HG03139 (cell line): Measurements from ENCODE around the gene LYSMD1.
A peak's percentile ranks its signal among the peaks of the same experiment; 100 is the strongest.
"Not testable (repeated sequence)": the region's sequence is repeated elsewhere in the genome, so short reads cannot be mapped to it uniquely, and the experiment has no call there.

Experiments used
- ATAC-seq: cut with Tn5 transposase; IDR thresholded peaks from one replicate; pipeline ENCODE4 v1.9.1; 2021; ENCODE audit not compliant: unreplicated experiment

LYSMD1 gene, protein sequence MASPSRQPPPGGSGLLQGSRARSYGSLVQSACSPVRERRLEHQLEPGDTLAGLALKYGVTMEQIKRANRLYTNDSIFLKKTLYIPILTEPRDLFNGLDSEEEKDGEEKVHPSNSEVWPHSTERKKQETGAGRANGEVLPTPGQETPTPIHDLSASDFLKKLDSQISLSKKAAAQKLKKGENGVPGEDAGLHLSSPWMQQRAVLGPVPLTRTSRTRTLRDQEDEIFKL

DNA sequence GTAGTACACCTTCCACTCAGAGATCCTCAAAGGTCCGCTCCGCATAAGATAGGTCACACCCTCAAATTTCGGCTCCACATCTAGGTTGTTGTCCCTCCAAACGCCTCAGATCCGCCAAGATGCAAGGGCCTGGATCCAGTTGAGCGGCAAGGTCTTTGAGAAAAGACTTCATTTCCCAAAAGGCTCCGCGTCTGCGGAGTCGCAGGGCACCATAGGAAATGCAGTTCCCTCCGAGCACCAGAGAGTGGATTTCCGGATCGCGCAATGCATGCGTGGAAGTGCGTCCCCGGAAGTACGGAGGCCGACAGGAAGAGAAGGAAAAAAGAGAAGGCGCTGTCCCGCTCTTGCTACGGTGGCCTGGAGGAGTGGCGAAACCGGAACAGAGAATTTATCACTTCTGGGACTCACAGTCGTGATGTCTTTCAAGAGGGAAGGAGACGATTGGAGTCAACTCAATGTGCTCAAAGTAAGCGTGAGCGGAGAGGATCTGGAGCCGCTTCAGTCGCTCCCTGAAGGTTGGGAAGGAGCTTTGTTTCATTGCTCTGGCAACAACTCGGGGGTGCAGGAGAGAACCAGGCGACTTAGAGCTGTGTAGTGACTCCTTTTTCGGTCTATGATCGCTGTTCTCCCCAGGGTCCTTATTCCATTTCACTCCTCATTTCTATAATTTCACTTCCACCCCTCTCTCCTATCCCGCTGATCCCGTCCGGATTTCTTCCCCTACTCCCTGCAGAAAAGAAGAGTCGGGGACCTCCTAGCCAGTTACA lies at the start of gene LYSMD1, which contains the start of gene SCNM1:
Gene LYSMD1 (minus strand): TSS at position 165 of the 767 bp plus-strand sequence. CDS start 644 bp downstream, outside the sequence.
Gene SCNM1 (plus strand): TSS at position 407 of the 767 bp plus-strand sequence. CDS start 9 bp downstream, at position 416.
- ATAC-seq: peak; percentile 79

DNA sequence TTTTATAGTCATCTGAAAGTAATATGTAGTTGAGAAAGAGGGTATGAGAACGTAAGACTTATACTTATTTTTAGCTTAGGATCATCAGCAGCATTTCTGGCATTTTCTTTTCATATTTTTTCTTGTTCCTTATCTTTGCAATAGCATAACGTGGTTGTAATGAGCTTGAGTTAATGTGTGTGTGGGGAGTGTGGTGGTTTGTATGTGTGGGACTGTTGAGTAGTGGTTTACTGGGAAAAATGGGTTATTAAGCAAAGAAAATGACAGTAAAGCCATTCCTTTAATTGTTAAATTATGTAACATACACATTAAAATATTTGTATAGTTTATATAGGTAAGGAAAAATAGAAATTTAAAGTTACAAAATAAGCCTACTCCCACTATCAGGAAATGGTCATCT lies 47.9 kb upstream of the LYSMD1 start:
- no peak for ATAC-seq

DNA sequence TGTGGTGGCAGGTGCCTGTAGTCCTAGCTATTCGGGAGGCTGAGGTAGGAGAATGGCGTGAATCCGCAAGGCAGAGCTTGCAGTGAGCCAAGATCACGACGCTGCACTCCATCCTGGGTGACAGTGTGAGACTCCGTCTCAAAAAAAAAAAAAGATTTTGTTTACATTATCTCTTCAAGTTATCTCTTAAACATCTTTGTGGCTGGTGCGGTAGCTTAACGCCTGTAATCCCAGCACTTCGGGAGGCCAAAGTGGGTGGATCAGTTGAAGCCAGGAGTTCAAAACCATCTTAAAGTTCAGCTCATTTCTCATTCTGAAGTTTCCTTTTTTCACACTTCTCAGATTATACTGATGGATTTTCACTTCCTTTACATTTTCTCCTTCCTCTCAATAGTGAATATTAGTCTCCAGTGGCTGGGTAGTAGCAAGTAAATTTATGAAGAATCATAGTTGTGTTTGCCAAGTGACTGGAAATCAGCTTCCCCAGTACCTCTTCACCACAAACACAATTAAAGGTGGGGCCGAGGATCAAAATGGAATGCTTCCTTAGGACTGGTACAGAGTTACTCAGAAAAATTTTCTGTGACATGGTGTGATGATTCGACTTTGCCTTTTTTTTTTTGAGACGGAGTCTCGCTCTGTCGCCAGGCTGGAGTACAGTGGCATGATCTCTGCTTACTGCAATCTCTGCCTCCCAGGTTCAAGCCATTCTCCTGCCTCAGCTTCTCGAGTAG lies 46.4 kb upstream of the LYSMD1 start:
- no peak for ATAC-seq

DNA sequence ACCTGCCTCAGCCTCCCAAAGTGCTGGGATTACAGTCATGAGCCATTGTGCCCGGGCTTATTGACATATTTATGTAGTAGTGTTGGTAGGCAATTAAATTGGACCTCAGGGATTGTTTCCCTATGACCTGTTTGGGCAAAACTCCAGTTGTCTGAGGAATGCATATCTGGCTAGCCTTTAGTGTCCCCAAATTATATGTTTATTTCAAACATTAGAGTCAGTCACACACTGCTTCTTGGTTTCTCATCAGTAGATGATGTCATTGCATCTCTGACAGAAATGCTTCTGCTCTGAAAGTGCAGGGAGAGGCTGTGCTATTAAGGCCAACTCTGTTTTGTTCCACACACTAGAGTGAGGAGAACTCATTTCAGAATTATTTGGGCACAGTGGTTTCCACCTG lies 45.1 kb upstream of the LYSMD1 start:
- ATAC-seq: no peak

DNA sequence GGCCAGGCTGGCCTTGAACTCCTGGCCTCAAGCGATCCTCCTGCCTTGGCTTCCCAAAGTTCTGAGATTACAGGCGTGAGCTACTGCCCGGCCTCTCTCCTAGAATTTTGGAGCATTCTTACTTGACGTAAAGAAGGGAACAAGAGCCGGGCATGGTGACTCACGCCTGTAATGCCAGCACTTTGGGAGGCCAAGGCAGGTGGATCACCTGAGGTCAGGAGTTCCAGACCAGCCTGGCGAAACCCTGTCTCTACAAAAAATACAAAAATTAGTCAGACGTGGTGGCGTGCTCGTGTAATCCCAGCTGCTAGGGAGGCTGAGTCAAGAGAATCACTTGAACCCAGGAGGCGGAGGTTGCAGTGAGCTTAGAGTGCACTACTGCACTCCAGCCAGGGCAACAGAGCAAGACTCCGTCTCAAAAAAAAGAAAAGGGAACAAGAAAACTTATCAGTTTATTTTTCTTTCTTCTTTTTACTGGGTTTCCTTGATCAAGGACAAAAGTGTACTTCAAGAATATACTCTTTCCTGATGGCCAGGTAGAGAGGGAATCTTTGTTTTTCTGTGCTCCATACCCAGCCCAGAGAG lies 39.8 kb upstream of the LYSMD1 start:
- ATAC-seq: not testable (repeated sequence)

DNA sequence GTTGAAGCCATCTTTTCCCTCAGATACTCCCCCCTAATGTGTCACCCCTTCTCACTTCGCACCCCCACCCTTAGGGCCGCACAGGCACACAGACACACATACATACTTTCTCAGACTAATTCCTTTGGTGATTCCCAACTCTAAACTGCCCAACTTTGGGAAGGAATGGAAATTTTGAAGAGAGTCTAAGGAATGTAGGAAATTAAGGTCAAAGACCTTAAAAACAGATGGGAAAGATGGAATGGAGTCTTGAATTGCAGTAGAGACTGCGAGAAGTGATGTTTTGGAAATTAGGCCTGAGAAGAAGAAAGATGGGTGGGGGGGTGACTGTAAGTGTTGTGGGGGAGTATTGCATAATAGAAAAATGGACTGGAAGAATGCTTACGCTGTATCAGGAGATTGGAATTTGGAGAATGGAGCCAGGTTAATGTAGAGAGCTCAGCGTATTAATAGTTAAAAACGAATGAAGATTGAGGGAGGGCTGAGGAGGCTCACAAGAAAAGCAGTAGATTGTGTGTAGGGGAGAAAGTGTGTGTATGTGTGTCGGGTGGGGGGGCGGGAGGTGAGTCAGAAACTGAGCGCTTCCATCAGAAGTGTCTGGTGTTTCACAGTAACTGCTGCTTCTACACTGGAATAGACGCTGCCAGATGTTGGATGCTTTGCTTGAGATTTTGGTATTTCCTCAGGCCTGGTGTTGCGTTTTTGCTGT lies 34.3 kb upstream of the LYSMD1 start:
- ATAC-seq: no peak

DNA sequence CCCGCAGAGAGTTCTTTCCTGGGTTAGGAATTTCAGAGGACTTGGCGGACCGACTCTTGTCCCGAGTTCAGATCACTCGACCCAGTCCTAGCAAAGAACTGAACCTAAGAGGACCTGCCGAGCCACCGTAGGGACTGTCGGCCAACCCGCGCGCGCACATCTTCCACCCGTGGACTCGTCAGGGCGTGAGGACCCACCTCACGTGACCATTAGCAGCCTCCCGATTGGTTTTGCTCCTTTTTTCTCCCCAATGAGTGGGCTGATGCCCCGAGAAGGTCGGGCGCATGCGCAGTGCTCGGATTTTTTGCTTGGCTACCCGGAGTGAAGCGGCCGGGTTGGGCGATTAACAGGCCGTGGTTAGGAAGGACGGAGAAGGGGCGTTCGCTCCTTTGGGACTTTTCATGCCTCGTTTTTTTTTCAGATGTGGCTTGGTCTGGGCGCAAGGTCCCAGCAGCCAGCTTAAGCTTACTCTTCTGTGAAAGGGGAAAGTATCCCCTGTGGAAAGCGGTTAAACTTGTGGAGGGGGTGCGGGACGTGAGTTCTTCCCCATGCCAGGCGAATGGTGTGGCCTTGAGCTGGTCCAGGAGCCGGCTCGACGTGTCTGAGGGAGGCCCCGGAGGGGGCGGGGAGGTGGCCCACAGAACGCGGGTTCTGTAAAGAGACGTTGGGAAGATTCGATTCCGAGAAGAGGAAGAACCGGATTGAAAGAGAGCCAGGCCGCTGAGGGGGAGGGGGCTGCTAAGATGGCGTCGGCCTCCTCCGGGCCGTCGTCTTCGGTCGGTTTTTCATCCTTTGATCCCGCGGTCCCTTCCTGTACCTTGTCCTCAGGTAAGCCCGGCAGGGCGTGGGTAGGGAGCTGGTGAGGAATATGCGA lies 32.8 kb upstream of the LYSMD1 start, which contains the start of gene PIP5K1A:
Gene PIP5K1A (plus strand): TSS at position 299 of the 874 bp plus-strand sequence. CDS start 445 bp downstream, at position 744.
- ATAC-seq: peak; percentile 78

DNA sequence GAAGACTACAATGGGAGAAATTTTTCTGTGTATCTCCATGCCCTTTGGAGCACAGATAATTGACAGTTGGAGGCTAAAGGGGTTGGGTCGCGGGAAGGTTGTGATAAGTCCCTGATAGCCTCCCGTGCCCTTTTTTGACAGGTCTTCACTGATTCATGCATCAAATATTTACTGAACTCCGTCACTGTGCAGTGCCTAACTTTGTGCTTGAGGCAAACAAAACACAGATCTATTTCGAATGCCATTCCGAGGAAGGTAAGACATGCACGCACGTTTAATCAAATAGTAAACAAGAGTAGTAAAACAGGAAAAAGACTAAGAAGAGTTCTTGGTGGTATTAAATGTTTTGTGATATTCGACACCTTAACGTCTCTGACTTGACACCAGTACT lies 32.2 kb upstream of the LYSMD1 start:
- ATAC-seq: no peak

DNA sequence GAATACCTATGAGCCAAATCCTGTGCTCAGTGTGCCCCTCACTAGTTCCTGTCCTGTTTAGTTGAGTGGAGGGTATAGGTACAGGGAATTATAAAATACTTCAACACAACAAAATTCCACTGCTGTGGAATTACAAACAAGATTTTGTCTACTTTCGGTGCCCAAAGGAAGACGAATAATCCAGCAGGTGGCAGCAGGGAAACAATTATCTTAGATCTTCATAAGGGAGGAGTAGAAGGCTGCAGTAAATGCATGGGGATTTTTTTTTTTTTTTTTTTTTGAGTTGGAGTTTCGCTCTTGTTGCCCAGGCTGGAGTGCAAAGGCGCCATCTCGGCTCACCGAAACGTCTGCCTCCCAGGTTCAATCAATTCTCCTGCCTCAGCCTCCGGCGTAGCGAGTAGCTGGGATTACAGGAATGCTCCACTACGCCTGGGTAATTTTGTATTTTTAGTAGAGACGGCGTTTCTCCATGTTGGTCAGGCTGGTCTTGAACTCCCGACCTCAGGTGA lies 30.6 kb upstream of the LYSMD1 start:
- no peak for ATAC-seq

DNA sequence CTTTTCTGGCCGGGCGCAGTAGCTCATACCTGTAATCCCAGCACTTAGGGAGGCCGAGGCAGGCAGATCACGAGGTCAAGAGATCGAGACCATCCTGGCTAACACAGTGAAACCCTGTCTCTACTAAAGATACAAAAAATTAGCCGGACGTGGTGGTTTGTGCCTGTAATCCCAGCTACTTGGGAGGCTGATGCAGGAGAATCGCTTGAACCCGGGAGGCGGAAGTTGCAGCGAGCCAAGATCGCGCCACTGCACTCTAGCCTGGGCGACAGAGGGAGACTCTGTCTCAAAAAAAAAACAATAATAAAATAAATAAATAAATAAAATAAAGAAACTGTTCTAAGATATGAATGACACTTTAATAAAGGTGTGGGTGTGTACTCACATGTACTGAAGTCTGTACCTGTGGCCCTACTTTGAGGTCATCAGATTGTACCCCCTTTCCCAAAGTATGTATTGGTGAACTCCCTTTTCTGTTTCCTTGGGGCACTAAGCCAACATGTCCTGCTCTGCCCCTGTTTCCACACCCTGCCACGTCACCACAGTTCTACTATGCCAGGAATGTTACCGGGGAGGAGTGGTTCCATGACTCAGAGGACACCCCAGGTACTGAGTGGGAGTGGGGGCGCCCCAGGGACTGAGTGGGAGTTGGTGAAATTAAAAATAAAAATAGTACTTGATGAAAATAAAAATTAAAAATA lies 29.3 kb upstream of the LYSMD1 start:
- ATAC-seq: not testable (repeated sequence)

DNA sequence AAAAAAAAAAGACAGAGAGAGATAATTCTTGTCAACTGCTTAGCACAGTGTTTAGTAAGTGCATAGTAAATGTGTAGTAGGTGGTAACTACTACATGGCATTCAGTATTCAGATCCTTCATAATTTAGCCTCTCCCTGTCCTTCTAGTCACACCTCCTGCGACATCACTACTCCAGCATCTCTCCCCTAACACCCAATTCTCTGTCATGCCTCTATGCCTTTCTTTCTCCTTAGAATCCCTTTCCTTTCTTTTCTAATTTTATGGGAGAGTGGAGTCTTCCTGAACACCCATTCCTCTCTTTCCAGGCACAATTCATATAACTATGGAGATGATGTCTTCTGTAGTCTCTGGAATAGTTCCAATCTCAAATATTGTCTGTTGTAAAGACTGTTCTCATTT lies 28.2 kb upstream of the LYSMD1 start:
- ATAC-seq: no peak

DNA sequence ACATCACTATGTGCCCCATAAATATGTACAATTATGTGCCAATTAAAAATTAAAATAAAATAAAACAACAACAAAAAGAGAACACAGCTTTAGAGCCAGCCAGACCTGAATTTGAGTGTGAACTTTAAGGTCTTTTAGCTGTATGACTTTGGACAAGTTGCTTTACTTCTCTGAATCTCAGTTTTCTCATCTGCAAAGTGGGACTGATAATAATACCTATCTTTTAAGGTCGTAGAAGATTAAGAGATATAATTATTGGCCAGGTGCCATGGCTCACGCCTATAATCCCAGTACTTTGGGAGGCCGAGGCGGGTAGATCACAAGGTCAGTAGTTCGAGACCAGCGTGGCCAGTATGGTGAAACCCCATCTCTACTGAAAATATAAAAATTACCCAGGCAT lies 27.6 kb upstream of the LYSMD1 start:
- ATAC-seq: no peak

DNA sequence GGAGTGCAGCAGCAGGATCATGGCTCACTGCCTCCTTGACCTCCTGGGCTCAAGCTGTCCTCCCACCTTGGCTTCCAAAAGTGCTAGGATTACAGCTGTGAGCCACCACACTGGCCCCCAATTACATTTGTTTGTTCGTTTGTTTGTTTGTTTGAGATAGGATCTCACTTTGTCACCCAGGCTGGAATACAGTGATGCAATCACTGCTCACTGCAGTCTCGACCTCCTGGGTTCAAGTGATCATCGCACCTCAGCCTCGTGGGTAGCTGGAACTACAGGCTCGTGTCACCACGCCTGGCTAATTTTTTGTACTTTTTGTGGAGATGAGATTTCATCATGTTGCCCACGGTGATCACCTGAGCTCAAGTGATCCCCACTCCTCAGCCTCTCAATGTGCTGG lies 26.3 kb upstream of the LYSMD1 start:
- no peak for ATAC-seq

DNA sequence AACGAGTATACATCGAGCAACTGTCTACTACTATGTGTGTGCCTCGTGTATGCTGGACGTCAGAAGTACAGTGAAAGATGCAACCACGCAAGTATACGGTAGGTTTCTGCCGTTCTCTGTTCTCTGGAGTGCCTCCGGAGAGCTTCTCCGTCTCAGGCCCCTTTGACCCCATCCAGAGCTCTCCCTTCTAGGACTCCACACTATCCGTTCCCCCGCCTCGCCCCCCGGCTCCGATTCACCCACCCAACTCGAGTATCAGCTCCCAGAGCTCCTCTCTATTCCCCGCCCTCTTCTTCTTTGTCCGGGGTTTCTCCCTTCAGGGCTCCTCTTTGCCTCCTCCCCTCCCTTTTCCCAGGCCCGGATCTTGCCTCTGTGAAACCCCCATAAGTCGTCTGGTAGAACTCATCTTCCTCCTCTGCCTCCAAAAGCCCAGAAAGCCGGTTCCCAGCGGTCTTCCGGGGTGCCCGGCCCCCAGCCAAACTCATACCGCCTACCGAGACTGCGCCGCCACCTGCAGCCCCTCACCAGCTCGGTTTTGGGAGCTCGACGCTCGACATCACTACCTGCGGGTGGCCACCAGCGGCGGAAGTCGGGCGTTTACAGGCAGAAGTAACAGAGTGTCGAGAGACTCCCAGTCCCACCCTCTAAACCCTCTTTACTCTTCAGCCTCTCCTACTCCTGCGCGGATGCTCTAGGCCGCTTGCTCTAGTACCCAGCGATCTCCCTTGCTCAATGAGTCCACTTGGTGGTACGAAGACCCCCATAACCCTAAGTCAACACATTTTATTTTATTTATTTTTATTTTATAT lies 24.1 kb upstream of the LYSMD1 start, which contains the start of gene VPS72:
Gene VPS72 (minus strand): TSS at position 561 of the 809 bp plus-strand sequence. CDS start 76 bp downstream, at position 485.
- peak; percentile 77 for ATAC-seq

DNA sequence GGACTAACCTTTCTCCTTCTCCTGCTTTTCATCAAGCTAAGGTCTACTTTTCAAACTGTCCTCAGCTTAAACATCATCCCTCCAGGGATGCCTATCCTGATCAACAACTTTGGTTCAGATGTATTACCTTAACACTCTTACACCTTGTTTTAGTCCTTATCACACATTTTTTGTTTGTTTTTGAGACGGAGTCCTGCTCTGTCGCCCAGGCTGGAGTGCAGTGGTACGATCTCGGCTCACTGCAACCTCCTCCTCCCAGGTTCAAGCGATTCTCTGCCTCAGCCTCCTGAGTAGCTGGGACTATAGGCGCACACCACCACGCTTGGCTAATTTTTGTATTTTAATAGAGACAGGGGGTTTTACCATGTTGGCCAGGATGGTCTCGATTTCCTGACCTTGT lies 23.0 kb upstream of the LYSMD1 start:
- not testable (repeated sequence) for ATAC-seq

DNA sequence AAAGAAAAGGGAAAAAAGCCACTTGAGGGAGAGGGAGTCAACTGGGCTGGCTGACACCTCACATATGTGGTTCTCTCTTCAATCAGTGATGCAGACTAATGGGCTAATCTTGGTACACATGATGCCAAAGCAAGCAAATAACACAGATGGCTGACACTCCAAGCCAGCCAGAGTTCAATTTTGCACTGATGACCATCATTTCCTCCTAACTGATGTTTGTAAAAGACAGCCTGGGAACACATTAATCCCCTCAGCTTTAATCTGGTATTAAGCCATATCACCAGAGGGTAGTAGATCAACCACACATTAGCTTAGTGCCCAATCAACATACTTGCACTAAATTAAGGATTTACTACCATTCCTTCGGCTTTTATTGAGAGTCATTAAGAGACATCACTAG lies 21.5 kb upstream of the LYSMD1 start:
- no peak for ATAC-seq

DNA sequence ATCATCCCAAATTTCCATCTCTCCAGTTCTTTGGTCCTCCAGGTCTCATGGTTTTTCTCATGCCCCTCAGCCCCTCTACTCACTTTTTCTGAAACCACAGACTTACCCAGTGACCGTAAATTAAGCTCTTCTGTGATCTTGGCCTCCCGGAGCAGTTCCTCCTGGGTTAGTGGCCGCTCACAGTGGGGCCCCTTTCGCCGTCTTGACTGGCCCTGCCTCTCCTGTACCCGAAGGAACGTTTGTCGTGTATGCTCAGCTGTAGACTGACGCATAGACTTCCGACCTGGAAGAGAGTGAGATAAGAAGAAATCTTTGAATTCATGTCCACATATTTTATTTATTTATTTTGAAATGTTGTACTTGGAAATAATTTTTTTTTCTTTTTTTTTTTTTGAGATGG lies 18.5 kb upstream of the LYSMD1 start:
- ATAC-seq: no peak

DNA sequence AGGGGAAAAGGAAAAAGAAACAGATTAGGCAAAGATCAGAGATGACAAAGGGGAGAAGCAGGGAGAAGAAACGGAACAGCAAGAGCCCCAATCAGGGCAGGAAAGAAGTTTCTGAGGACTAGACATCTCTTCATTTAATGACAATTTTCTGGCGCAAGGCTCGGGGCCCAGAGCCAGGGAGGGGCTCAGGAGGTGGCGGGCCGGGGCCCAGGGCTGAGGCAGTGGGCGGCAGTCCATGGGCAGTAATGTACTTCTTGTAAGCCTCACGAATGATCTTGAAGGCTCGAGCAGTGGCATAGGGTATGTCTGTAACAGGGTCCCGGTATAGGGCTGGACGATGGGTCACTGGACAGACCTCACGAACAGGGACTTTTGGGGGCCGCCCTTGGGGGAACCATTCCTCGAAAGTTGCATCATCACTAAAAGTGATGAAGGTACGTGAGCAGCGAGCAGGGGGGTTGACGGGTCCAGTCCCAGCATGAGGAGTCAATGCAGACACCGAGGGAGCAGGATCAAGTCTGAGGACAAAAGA lies 10.9 kb upstream of the LYSMD1 start:
- ATAC-seq: no peak
